Measurements from ENCODE around the gene TMC6.

- no peak for TF ChIP-seq CTCF (IDR thresholded peaks at IDR 0.05; ENCODE audit: insufficient read depth, low read depth, low read length)
- TF ChIP-seq EZH2 (IDR thresholded peaks at IDR 0.05; ENCODE audit: insufficient read depth, low read length) = no peak
Measured at GRCh38 chr17:78164748-78165607, 36.4 kb upstream of the TMC6 start.

Data from astrocyte (in vitro differentiated cells and primary cell).